Astrocyte (in vitro differentiated cells and primary cell): ENCODE data around the gene GSE1. TPM values are rescaled to one million over a fixed set of nuclear protein-coding genes. Genes with fewer than 3 reads are reported as not detected.

Source experiments
- DNase-seq: peaks from one replicate; pipeline ENCODE4 v3.0.0-alpha.2; 2010; ENCODE audit warnings: low read depth
- FAIRE-seq: peaks from 2 replicates; lab custom pipeline; 2011; peaks lifted over from hg19 to GRCh38; lab: Jason Lieb, UNC
- H2AFZ ChIP-seq: 2 replicates; pipeline ENCODE4 v1.6.0; 2012; ENCODE audit warnings: low read depth, low read length, inconsistent platforms
- H3K27ac ChIP-seq: 2 replicates; pipeline ENCODE4 v1.5.1; 2011; ENCODE audit warnings: low read depth, low read length, inconsistent platforms
- H3K27me3 ChIP-seq: 2 replicates; pipeline ENCODE4 v1.6.0; 2011; ENCODE audit warnings: low read length, inconsistent platforms; ENCODE audit not compliant: insufficient read depth
- H3K36me3 ChIP-seq: 2 replicates; pipeline ENCODE4 v1.5.1; 2011; ENCODE audit warnings: low read length, inconsistent platforms; ENCODE audit not compliant: insufficient read depth
- H3K4me1 ChIP-seq: 2 replicates; pipeline ENCODE4 v1.5.1; 2011; ENCODE audit warnings: low read length, inconsistent platforms; ENCODE audit not compliant: insufficient read depth
- H3K4me2 ChIP-seq: 2 replicates; pipeline ENCODE4 v1.6.0; 2012; ENCODE audit warnings: low read length, inconsistent platforms
- H3K4me3 ChIP-seq: 2 replicates; pipeline ENCODE4 v1.5.1; 2011; ENCODE audit warnings: low read depth, mild to moderate bottlenecking, low read length, inconsistent platforms; ENCODE audit not compliant: insufficient read depth
- H3K79me2 ChIP-seq: 2 replicates; pipeline ENCODE4 v1.6.0; 2012; ENCODE audit warnings: mild to moderate bottlenecking, low read length, inconsistent platforms; ENCODE audit not compliant: insufficient read depth
- H3K9ac ChIP-seq: 2 replicates; pipeline ENCODE4 v1.6.0; 2012; ENCODE audit warnings: mild to moderate bottlenecking, low read length, inconsistent platforms
- H3K9me3 ChIP-seq: 2 replicates; pipeline ENCODE4 v1.5.1; 2012; ENCODE audit warnings: low read depth, mild to moderate bottlenecking, low read length, inconsistent platforms; ENCODE audit not compliant: insufficient read depth
- H4K20me1 ChIP-seq: 2 replicates; pipeline ENCODE4 v1.6.0; 2012; ENCODE audit warnings: low read length, inconsistent platforms; ENCODE audit not compliant: insufficient read depth
- H3K27ac Mint-ChIP-seq: one replicate; pipeline ENCODE4 v1.8.0; 2021; ENCODE audit warnings: mild to moderate bottlenecking, mixed read lengths; ENCODE audit not compliant: unreplicated experiment
- H3K27me3 Mint-ChIP-seq: one replicate; pipeline ENCODE4 v1.8.0; 2021; ENCODE audit warnings: low read depth, mixed read lengths; ENCODE audit not compliant: unreplicated experiment
- H3K36me3 Mint-ChIP-seq: one replicate; pipeline ENCODE4 v1.8.0; 2021; ENCODE audit warnings: low read depth, mixed read lengths; ENCODE audit not compliant: unreplicated experiment
- H3K4me1 Mint-ChIP-seq: one replicate; pipeline ENCODE4 v1.8.0; 2021; ENCODE audit warnings: low read depth, mixed read lengths; ENCODE audit not compliant: unreplicated experiment
- H3K4me3 Mint-ChIP-seq: one replicate; pipeline ENCODE4 v1.8.0; 2021; ENCODE audit warnings: mild to moderate bottlenecking, moderate library complexity, mixed read lengths; ENCODE audit not compliant: unreplicated experiment
- H3K9me3 Mint-ChIP-seq: one replicate; pipeline ENCODE4 v1.8.0; 2021; ENCODE audit warnings: mild to moderate bottlenecking, mixed read lengths; ENCODE audit not compliant: unreplicated experiment
- CTCF ChIP-seq: IDR thresholded peaks from 2 replicates; pipeline ENCODE4 v1.5.1; 2011; ENCODE audit warnings: low read depth, mild to moderate bottlenecking, inconsistent platforms, low read length, moderate library complexity; ENCODE audit not compliant: insufficient read depth
- EZH2 ChIP-seq: IDR thresholded peaks from 2 replicates; pipeline ENCODE4 v1.6.1; 2012; ENCODE audit warnings: mild to moderate bottlenecking, low read length, inconsistent platforms; ENCODE audit not compliant: insufficient read depth
- total RNA-seq: library from RNA; stranded (reverse); gene quantifications from 2 replicates; pipeline ENCODE4 v1.2.1, GENCODE V29; 2021

The GSE1 gene
- total RNA-seq, 1 donor from 2014 or later, result 35.0 TPM

- H3K4me1 ChIP-seq, result peaks cover 25% of the 10 kb centered on the region
These were observed 33.1 kb upstream of the GSE1 start for GRCh38 chr16:85579923-85580580.

GRCh38 chr16:85580684-85581083 is 32.4 kb upstream of the GSE1 start:
- H3K27ac ChIP-seq, result no peak overlapping the region
- TF ChIP-seq EZH2, result no peak
- TF ChIP-seq CTCF, result no peak
- Mint-ChIP-seq H3K27me3 (peaks cover 8% of the 10 kb centered on the region), H3K9me3 (peaks cover 3% of the 10 kb centered on the region), H3K27ac (peak overlapping the region; percentile 27), H3K4me3 (no peak overlapping the region), H3K4me1 (peaks cover 25% of the 10 kb centered on the region), H3K36me3 (no peaks in the 10 kb centered on the region)
- H3K36me3 ChIP-seq, result no peaks in the 10 kb centered on the region
- no peaks in the 10 kb centered on the region for H3K27me3 ChIP-seq
- H3K4me1 ChIP-seq, result peaks cover 25% of the 10 kb centered on the region
- H3K9me3 ChIP-seq, result no peaks in the 10 kb centered on the region
- H3K9ac ChIP-seq, result no peak overlapping the region
- peaks cover 47% of the 10 kb centered on the region for H3K79me2 ChIP-seq
- no peak overlapping the region for H3K4me3 ChIP-seq
- H3K4me2 ChIP-seq, result no peak overlapping the region
- H2AFZ ChIP-seq, result no peak overlapping the region
- FAIRE-seq (no peak), DNase-seq (no peak)
- peaks cover 88% of the 10 kb centered on the region for H4K20me1 ChIP-seq

More at GRCh38 chr16:85579923-85580580, 33.1 kb upstream of the GSE1 start:
- peaks cover 88% of the 10 kb centered on the region for H4K20me1 ChIP-seq
- Mint-ChIP-seq H3K36me3 (no peaks in the 10 kb centered on the region), H3K4me3 (no peak overlapping the region), H3K27me3 (peaks cover 8% of the 10 kb centered on the region), H3K9me3 (peaks cover 3% of the 10 kb centered on the region), H3K27ac (peak overlapping the region; percentile 20), H3K4me1 (peaks cover 27% of the 10 kb centered on the region)
- DNase-seq, result no peak
- TF ChIP-seq CTCF, result no peak
- TF ChIP-seq EZH2, result no peak
- no peak for FAIRE-seq
- no peak overlapping the region for H2AFZ ChIP-seq
- H3K79me2 ChIP-seq, result peaks cover 50% of the 10 kb centered on the region
- peak overlapping the region; percentile 6 for H3K4me2 ChIP-seq
- H3K27ac ChIP-seq, result no peak overlapping the region
- H3K4me3 ChIP-seq, result no peak overlapping the region
- no peaks in the 10 kb centered on the region for H3K27me3 ChIP-seq
- no peak overlapping the region for H3K9ac ChIP-seq
- no peaks in the 10 kb centered on the region for H3K9me3 ChIP-seq
- no peaks in the 10 kb centered on the region for H3K36me3 ChIP-seq
